Tibial nerve (tissue), 3 donors: ENCODE measurements around the gene SZRD1.

Source experiments
- POLR2A ChIP-seq, 2 donors: fragments of 450-650 bp; IDR thresholded peaks; one replicate each; pipeline ENCODE4 v1.6.1; 2017; ENCODE audit warnings: antibody characterized with exemption in 2 of 2, mild to moderate bottlenecking in 2 of 2, moderate library complexity in 2 of 2
- TF ChIP-seq, protein P1 (sequence below), 5 experiments: fragments of 200-600 bp in 3 of 5; fragments of 450-650 bp in 2 of 5; sonication (generic) in 3 of 5; IDR thresholded peaks; one replicate each; pipeline ENCODE4 v1.5.1; 2016 to 2019; ENCODE audit warnings: antibody characterized with exemption in 5 of 5, mild to moderate bottlenecking in 3 of 5, moderate library complexity in 2 of 5

DNA sequence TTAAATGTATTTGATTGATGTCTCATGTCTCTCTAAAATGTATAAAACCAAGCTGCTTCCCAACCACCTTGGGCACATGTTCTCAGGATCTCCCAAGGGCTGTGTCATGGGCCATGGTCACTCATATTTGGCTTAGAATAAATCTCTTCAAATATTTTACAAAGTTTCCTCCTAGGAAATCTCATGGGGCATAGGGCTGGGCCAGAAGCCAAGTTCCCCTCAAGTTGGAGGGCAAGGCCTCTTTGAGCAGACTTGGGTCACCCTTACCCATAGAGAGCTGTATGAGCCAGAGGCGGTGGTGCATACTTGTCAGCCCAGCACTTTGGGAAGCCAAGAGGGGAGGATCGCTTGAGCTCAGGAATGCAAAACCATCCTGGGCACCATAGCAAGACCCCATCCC lies 12.4 kb upstream of the SZRD1 start:
- TF ChIP-seq, protein P1, sequence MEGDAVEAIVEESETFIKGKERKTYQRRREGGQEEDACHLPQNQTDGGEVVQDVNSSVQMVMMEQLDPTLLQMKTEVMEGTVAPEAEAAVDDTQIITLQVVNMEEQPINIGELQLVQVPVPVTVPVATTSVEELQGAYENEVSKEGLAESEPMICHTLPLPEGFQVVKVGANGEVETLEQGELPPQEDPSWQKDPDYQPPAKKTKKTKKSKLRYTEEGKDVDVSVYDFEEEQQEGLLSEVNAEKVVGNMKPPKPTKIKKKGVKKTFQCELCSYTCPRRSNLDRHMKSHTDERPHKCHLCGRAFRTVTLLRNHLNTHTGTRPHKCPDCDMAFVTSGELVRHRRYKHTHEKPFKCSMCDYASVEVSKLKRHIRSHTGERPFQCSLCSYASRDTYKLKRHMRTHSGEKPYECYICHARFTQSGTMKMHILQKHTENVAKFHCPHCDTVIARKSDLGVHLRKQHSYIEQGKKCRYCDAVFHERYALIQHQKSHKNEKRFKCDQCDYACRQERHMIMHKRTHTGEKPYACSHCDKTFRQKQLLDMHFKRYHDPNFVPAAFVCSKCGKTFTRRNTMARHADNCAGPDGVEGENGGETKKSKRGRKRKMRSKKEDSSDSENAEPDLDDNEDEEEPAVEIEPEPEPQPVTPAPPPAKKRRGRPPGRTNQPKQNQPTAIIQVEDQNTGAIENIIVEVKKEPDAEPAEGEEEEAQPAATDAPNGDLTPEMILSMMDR (IDR thresholded peaks at IDR 0.05) = no peak
- no peak for TF ChIP-seq POLR2A (IDR thresholded peaks at IDR 0.05)
